Activated CD8-positive, alpha-beta T cell treated with anti-CD3 and anti-CD28 coated beads for 36 hours (primary cell): ENCODE measurements around the gene COL6A2. TPM values are rescaled to one million over a fixed set of nuclear protein-coding genes. Genes with fewer than 3 reads are reported as not detected.

ENCODE experiments used
- ATAC-seq: fragments of 200-7000 bp; cut with Tn5 transposase; one replicate; pipeline ENCODE4 v1.10.0; 2021; ENCODE audit warnings: mild to moderate bottlenecking, moderate library complexity
- CTCF ChIA-PET: fragments of 350-600 bp; sonication (Branson Sonifier 250); formaldehyde crosslinking; loops from one replicate; lab custom pipeline; 2021; ENCODE audit warnings: antibody characterized with exemption; lab: Charles Lee
- POLR2A ChIA-PET: fragments of 350-600 bp; sonication (Branson Sonifier 250); formaldehyde crosslinking; loops from one replicate; lab custom pipeline; 2021; ENCODE audit warnings: antibody characterized with exemption; lab: Charles Lee
- DNase-seq: peaks from one replicate; pipeline ENCODE4 v3.0.0-alpha.2; 2020
- H3K27ac Mint-ChIP-seq: one replicate; pipeline ENCODE4 v1.8.0; 2021; ENCODE audit warnings: mild to moderate bottlenecking, mixed read lengths
- H3K27me3 Mint-ChIP-seq: one replicate; pipeline ENCODE4 v1.8.0; 2021; ENCODE audit warnings: mixed read lengths
- H3K36me3 Mint-ChIP-seq: one replicate; pipeline ENCODE4 v1.8.0; 2021; ENCODE audit warnings: low read depth, mixed read lengths
- H3K4me1 Mint-ChIP-seq: one replicate; pipeline ENCODE4 v1.8.0; 2021; ENCODE audit warnings: low read depth, mixed read lengths
- H3K4me3 Mint-ChIP-seq: one replicate; pipeline ENCODE4 v1.8.0; 2021; ENCODE audit warnings: mild to moderate bottlenecking, moderate library complexity, mixed read lengths
- H3K9me3 Mint-ChIP-seq: one replicate; pipeline ENCODE4 v1.8.0; 2021; ENCODE audit warnings: mixed read lengths
- intact Hi-C: fragments of 100-400 bp; cut with micrococcal nuclease; formaldehyde crosslinking; loops from one replicate; pipeline ENCODE4 v1.10.0; 2022
- total RNA-seq, 2 experiments: library from RNA; stranded (reverse); gene quantifications; one replicate each; pipeline ENCODE4 v1.2.3, GENCODE V29; 2021
- TF ChIP-seq, protein P1 (sequence below): fragments of 200-600 bp; IDR thresholded peaks from one replicate; pipeline ENCODE4 v1.8.0; 2022; ENCODE audit warnings: antibody characterized with exemption, mild to moderate bottlenecking

COL6A2 gene
- total RNA-seq, 2 experiments from 2014 or later = 25.0 to 25.3 TPM

- POLR2A ChIA-PET = no interaction called here
- Mint-ChIP-seq H3K9me3 (peaks cover 5% of the 10 kb centered on the region), H3K4me1 (peaks cover 59% of the 10 kb centered on the region), H3K27me3 (peaks cover 10% of the 10 kb centered on the region), H3K4me3 (no peak overlapping the region), H3K36me3 (no peaks in the 10 kb centered on the region), H3K27ac (no peak overlapping the region)
- intact Hi-C loops = loop anchor here (10.0 kb wide), 1 partner anchor 80 kb away; no protein-coding TSS in a partner anchor
- DNase-seq (no peak), ATAC-seq (no peak)
- CTCF ChIA-PET = no interaction called here
- TF ChIP-seq, protein P1, sequence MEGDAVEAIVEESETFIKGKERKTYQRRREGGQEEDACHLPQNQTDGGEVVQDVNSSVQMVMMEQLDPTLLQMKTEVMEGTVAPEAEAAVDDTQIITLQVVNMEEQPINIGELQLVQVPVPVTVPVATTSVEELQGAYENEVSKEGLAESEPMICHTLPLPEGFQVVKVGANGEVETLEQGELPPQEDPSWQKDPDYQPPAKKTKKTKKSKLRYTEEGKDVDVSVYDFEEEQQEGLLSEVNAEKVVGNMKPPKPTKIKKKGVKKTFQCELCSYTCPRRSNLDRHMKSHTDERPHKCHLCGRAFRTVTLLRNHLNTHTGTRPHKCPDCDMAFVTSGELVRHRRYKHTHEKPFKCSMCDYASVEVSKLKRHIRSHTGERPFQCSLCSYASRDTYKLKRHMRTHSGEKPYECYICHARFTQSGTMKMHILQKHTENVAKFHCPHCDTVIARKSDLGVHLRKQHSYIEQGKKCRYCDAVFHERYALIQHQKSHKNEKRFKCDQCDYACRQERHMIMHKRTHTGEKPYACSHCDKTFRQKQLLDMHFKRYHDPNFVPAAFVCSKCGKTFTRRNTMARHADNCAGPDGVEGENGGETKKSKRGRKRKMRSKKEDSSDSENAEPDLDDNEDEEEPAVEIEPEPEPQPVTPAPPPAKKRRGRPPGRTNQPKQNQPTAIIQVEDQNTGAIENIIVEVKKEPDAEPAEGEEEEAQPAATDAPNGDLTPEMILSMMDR = no peak
Observed at GRCh38 chr21:46054451-46054881, 43.4 kb upstream of the COL6A2 start.

GRCh38 chr21:46055863-46056281 lies 42.0 kb upstream of the COL6A2 start:
- no peak overlapping the region for H3K4me3 Mint-ChIP-seq
- H3K36me3 Mint-ChIP-seq = no peaks in the 10 kb centered on the region
- intact Hi-C loops = loop anchor here (10.0 kb wide), 1 partner anchor 81 kb away; no protein-coding TSS in a partner anchor

GRCh38 chr21:46056450-46056903 lies 41.4 kb upstream of the COL6A2 start:
- intact Hi-C loops = loop anchor here (10.0 kb wide), 1 partner anchor 82 kb away; no protein-coding TSS in a partner anchor
- Mint-ChIP-seq H3K36me3 (no peaks in the 10 kb centered on the region), H3K4me3 (no peak overlapping the region), H3K4me1 (peaks cover 79% of the 10 kb centered on the region), H3K9me3 (peaks cover 5% of the 10 kb centered on the region), H3K27ac (peak overlapping the region; percentile 57), H3K27me3 (peaks cover 8% of the 10 kb centered on the region)
- ChIA-PET CTCF (interaction anchor here (1.0 to 1.1 kb wide), 2 partner anchors 77 to 87 kb away, joined by 3 to 4 read pairs; no protein-coding TSS in a partner anchor), POLR2A (no interaction called here)
- DNase-seq (peak; percentile 74), ATAC-seq (peak; percentile 48)
- TF ChIP-seq, protein P1 = no peak

More at GRCh38 chr21:46055863-46056281, 42.0 kb upstream of the COL6A2 start:
- TF ChIP-seq, protein P1 = no peak
- DNase-seq (no peak), ATAC-seq (no peak)
- ChIA-PET CTCF (interaction anchor here (1.0 kb wide), 1 partner anchor 88 kb away, joined by 4 read pairs; no protein-coding TSS in a partner anchor), POLR2A (no interaction called here)
- Mint-ChIP-seq H3K9me3 (peaks cover 5% of the 10 kb centered on the region), H3K4me1 (peaks cover 73% of the 10 kb centered on the region), H3K27ac (peak overlapping the region; percentile 57), H3K27me3 (peaks cover 10% of the 10 kb centered on the region)

GRCh38 chr21:46057111-46057709 lies 40.7 kb upstream of the COL6A2 start:
- ChIA-PET CTCF (interaction anchor here (1.1 kb wide), 1 partner anchor 78 kb away, joined by 3 read pairs; no protein-coding TSS in a partner anchor), POLR2A (interaction anchor here (0.6 kb wide), 1 partner anchor 1283 kb away, joined by 3 read pairs; no protein-coding TSS in a partner anchor)
- H3K27ac Mint-ChIP-seq = peak overlapping the region; percentile 90
- H3K27me3 Mint-ChIP-seq = peaks cover 6% of the 10 kb centered on the region
- TF ChIP-seq, protein P1 = no peak
- DNase-seq = peak; percentile 78
- intact Hi-C loops = loop anchor here (10.0 kb wide), 1 partner anchor 82 kb away; no protein-coding TSS in a partner anchor
- H3K4me3 Mint-ChIP-seq = peak overlapping the region; percentile 62
- H3K4me1 Mint-ChIP-seq = peaks cover 78% of the 10 kb centered on the region
- peaks cover 3% of the 10 kb centered on the region for H3K9me3 Mint-ChIP-seq
- peak; percentile 21 for ATAC-seq
- H3K36me3 Mint-ChIP-seq = no peaks in the 10 kb centered on the region
